Stimulated activated CD8-positive, alpha-beta memory T cell treated with anti-CD3 and anti-CD28 coated beads, Interleukin-12 subunit alpha, Interleukin-12 subunit beta, amount 100 ng/mL, for 1 hour (primary cell): Measurements from ENCODE around the gene SNCB.

Experiments
- DNase-seq: peaks from one replicate; pipeline ENCODE4 v3.0.0-alpha.2; 2020; ENCODE audit warnings: low read depth

The SNCB gene

GRCh38 chr5:176644294-176644693, 14.0 kb upstream of the SNCB start:
- DNase-seq, result no peak

DNA sequence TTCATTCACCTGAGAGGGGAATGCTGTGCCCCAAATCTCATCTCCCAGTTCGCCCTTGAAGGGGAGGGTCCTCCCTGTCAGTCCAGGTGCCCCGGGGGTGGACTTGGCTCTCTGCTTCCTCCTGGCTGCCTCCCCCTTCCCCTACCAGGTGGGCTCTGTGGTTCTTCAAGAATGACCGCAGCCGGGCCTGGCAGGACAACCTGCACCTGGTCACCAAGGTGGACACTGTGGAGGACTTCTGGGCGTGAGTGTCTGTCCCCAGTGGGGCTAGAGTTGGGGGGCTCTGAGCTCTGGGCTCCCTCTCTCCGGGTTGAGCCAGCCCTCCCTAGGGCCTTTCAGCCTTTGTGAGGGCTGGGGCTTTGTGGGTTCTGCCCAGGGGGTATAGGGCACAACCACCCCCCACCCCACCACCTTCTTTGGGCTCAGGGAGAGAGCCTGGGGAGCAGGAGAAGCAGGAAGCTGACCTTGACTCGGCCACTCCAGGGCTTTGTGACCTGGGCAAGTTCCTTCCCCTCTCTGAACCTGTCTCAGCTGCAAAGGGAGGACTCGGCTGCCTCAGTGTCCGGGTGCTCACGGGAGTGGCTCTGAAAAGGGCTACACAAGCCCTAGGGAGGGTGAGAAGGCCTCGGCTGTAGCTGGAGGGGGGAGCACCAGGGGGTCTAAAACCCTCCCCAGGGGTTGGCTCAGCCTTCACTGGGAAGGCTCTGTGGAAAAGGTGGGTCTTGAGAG, 13.3 kb upstream of the SNCB start:
- no peak for DNase-seq

DNA sequence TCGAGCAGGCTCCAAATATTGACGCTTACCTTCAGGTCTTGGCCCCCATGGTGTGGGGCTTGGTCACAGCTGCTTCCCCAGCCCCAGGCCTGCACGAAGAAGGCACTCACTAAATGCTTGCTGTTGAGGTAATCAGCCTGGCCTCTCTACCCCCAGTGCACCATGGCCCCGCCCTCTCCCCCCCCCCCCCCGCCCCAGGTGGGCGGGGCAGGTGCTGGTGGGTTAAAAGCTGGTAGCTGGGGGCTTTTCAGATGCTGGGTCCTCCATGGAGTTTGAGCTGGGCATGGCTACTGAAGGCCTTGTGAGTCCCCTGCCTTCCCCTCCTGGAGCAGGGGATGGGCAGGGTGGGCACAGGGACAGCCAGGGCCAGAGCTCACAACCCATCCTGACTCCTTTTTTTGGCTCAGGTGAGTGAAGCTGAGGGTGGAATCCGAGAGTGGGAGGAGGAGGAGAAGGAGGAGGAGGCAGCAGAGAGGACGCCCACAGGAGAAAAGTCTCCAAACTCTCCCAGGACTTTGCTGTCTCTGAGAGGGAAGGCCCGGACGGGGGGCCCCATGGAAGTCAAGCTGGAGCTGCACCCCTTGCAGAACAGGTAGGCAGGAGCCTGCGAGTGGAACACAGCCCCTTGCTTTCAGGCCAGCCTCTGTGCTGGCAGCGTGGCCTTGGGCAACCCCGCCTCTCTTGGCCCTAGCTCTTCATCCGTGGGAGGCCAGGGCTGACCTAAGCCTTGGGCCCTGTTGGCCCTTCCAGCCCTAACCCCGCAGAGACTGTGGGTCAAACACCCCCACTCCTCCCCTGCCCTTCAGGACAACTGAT, 12.5 kb upstream of the SNCB start:
- DNase-seq, result no peak

DNA sequence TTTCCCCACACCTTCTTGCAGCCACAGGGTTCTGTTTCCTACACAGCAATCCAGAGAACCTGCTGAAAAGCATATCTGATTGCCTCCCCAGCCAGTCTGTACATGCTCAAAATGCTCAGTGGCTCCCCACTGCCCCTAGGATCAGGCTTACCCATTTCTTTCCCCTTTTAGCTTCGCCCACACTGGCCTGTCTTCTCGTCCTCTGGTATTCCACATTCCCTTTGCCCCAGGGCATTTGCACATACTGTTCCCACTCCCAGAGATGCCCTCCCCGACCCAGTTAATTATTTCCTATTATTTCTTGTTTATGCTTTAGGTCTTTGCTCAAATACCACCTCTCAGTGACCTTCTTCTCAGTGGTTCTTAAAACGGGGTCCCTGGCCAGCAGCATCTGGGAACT, 10.3 kb upstream of the SNCB start:
- no peak for DNase-seq

DNA sequence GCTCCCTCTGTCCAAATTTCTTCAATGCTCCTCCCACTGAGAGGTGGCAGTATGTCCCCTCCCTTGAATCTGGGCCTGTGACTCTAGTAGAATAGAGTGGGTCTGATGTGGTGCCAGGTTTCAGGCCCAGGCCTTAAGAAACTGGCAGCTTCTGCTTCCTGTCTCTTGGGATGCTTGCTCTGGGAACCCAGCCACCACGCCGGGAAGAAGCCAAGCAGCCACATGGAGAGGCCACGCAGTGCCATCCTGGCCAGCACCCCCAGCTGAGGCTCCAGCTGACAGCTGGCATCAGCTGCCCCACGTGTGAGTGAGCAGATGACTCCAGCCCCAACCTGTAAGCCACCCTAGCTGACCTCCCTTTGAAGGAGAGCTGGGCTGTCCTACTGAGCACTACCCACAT, 9.6 kb upstream of the SNCB start:
- no peak for DNase-seq

DNA sequence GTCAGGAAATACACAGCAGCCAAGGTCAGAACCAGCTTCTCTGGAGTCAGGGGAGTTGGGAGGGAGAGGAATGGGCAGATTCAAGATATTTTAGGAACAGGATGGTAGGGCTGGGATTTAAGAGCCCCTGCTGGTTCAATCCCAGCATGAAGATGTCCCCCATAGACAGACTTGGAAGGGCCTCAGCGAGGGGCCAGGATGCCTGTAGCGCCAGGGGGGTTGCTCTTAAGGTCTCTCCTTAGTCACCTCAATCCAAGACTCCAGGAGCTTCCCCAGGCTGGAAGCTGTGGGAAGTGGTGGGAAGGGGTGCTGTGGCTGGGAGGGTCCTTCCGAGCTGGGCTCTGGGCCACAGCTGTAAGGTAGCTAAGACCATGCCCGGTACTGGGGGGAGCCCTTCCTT, 8.9 kb upstream of the SNCB start:
- no peak for DNase-seq

GRCh38 chr5:176638437-176638836, 8.1 kb upstream of the SNCB start:
- no peak for DNase-seq

GRCh38 chr5:176637556-176637955, 7.2 kb upstream of the SNCB start:
- DNase-seq, result no peak

- DNase-seq, result no peak
These were observed 6.1 kb upstream of the SNCB start for GRCh38 chr5:176636426-176636825.

DNA sequence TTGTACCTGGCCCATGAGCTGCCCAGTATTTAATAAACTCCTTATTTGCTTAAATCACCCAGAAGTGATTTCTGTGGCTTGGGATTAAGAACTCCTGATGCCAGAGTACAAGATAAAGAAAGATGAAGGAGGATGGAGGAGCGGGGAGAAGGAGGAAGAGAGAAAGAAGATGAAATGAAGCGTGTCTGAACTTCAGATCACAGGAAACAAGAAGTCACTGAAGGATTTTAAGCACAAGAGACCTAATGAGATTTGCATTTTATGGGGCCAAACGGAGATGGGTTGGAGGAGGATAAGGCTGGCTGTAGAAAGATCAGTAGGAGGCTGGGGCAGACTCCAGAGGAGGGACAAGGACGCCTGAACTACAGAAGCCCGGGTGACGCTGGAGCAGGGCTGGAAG, 3.3 kb upstream of the SNCB start:
- no peak for DNase-seq

DNA sequence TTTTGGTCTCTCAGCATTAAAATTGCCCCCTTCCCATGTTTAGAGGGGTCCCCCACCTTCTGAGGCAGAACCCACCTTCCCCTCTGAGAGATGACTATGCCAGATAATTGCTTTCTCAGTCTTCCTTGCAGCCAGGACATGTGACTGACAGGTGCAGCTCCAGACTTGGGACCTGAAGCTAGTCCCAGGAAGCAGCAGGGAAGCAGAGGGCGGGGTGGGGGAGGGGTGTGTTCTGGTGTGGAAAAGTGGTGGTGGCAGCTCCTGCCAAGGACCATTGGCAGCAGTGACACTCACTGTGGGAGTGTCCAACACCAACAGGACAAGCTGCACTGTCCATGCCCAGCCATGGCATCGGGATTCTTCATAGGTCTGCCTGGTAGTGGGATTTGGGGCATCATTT, 2.4 kb upstream of the SNCB start:
- DNase-seq, result no peak

GRCh38 chr5:176631383-176632200, 1.3 kb upstream of the SNCB start:
- DNase-seq, result no peak

- no peak for DNase-seq
These were observed 418 bp upstream of the SNCB start for GRCh38 chr5:176630681-176631222.

DNA sequence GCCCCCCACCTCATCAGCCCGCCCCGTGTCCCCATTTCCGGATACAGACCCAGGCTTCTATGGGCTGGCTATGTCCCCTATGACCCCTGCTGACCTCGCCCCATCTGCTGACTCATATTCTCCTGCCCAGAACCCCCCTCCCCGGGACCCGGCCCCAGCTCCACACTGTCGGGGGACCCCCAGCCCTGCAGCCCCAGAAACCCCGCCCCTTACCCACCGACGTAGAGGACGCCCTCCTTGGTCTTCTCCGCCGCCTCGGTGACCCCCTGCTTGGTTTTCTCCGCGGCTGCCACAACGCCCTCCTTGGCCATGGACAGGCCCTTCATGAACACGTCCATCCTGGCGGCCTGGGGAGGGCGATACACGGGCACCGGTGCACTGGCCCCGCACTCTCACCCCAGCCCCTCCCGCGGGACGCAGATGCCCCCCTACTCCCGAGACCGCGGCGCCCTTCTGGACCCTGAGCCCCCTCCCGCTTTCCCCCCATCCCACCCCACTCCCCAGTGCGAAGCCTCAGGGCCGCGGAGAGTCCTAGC, 949 bp downstream of the SNCB start:
- DNase-seq, result no peak

DNA sequence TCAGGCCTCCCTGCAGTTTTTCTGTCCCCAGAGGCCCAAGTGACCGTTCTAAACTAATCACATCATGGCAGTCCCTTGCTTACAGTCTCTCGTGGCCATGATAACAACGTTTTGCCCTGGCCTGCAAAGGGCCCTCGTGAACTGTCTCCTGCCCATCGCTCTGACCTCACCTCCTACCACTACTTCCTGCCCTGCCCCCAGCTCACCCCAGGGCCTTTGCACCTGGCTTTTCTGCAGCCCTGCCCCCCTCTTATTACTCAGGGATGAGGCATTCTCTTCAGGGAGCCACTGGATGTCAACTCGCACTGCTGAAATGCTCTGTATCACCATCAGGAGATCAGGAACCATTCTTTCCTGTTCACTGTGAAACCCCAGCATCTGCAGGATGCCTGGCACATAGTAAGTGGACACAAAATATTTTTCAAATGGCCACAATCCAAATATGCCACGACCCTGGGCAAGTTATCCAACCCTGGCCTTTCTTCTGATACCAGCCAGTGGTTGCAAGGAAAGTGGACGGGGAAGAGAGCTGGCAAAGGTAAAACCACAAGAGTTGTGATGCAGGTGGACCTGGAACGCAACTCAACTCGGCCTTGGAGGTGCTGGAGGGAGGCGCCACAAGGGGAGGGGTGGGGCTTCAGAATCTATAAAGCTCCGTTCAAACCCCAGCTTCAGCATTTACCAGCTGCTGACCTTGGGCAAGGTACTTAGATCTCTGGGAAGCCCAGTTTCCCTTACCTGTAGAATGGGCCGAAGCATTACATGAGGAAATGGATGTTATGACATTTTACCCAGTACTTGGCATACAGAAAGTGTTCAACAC, 1.7 kb downstream of the SNCB start:
- no peak for DNase-seq

- no peak for DNase-seq
These were observed 2.8 kb downstream of the SNCB start for GRCh38 chr5:176627582-176627981.

- no peak for DNase-seq
These were observed 3.5 kb downstream of the SNCB start for GRCh38 chr5:176626876-176627236.

DNA sequence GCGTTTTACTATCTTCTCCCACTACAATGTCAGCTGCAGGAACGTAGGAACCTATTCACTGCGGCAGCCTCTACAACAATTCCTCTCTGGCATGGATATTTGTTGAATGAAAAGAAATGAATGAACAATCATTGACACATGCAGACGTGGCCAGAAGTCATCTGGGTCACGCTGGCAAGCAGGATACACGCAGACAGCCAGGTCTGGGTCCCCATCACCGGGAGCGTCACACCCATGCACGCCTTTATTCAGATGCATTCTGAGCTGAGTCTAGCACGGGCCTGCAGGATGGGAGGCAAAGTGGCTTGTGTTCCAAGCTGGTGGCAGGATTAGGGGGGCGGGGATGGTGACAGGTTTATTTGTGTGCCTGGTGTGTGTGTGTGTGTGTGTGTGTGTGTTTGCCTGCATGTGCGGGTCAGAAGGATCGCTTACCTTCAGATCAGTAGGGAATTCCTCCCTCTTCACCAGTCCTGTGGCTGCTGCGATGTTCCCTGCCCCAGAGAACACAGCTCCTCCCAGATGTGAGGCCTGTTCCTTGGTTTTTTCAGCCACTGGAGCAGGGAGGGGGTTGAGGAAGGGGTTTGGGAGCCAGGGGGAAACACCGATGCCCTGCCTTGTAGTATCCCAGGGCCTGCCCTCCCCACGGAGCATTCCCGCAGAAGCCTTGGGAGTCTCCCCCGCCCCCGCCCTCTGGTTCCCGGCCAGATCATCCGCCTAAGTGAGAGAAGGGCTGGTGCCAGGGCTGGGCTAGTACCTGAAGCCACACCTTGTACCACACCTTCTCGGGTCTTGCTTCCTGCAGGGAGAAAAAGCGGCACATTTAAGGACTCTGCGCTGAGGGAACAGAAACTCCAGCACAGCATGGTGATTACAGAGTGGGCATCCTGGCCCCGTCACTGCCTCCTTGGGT, 4.1 kb downstream of the SNCB start:
- DNase-seq, result no peak

DNA sequence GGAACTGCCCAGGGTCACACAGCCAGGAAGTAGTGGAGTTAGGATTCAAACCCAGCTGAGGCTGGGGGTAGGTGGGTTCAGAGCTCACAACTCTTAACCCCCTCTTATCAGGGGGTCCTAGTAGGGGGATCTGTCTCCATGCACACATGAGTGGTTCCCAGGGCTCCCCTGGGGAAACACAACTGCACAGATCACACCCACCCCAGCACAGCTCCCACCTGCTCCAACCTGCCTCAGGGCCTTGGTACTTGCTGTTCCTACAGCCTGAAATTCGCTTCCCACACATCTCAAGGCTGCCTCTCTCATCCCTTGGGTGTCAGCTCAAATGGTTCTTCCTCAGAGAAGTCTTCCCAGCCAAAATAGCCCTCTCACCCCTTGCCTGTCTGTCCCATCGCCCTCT, 4.8 kb downstream of the SNCB start:
- DNase-seq, result no peak

- no peak for DNase-seq
These were observed 5.4 kb downstream of the SNCB start for GRCh38 chr5:176624938-176625337.
